Astrocyte of the spinal cord (primary cell): ENCODE data around the gene SLC6A3.

Experiments used
- DNase-seq: peaks from one replicate; pipeline ENCODE4 v3.0.0; 2011; ENCODE audit warnings: low read depth, low spot score
- H3K4me3 ChIP-seq: 2 replicates; pipeline ENCODE4 v1.5.1; 2011; ENCODE audit warnings: low read depth, mild to moderate bottlenecking, low read length, moderate library complexity
- CTCF ChIP-seq: IDR thresholded peaks from 2 replicates; pipeline ENCODE4 v1.5.1; 2012; ENCODE audit warnings: low read depth, mild to moderate bottlenecking, low read length, inconsistent platforms
- in situ Hi-C: cut with HindIII; loops from 2 replicates; pipeline ENCODE4 v1.10.0; 2017; ENCODE audit warnings: low sequenced_read_pairs

SLC6A3 gene

GRCh38 chr5:1445313-1445688 is at the start of gene SLC6A3:
TSS of gene SLC6A3 (minus strand) at chr5:1445440. CDS start at chr5:1443197, 2,243 bp downstream.
- no peak within 1 kb of the TSS for H3K4me3 ChIP-seq
- no peak for DNase-seq
- in situ Hi-C loops, result no loop called here
- TF ChIP-seq CTCF, result no peak

- no peak for DNase-seq
- no peak for TF ChIP-seq CTCF
- in situ Hi-C loops, result no loop called here
- H3K4me3 ChIP-seq, result no peak overlapping the region
Measured at GRCh38 chr5:1493941-1494340, 48.7 kb upstream of the SLC6A3 start.

- in situ Hi-C loops, result no loop called here
- no peak overlapping the region for H3K4me3 ChIP-seq
- TF ChIP-seq CTCF, result no peak
- no peak for DNase-seq
Measured at GRCh38 chr5:1493413-1493812, 48.2 kb upstream of the SLC6A3 start.

- in situ Hi-C loops, result no loop called here
- H3K4me3 ChIP-seq, result no peak overlapping the region
- no peak for DNase-seq
- no peak for TF ChIP-seq CTCF
Measured at GRCh38 chr5:1492757-1493156, 47.5 kb upstream of the SLC6A3 start.

GRCh38 chr5:1490376-1490775 is 45.1 kb upstream of the SLC6A3 start:
- DNase-seq, result no peak
- in situ Hi-C loops, result no loop called here
- no peak for TF ChIP-seq CTCF
- H3K4me3 ChIP-seq, result no peak overlapping the region

- H3K4me3 ChIP-seq, result no peak overlapping the region
- DNase-seq, result no peak
- TF ChIP-seq CTCF, result no peak
- in situ Hi-C loops, result no loop called here
Measured at GRCh38 chr5:1489754-1490153, 44.5 kb upstream of the SLC6A3 start.
